Right cardiac atrium (tissue), 5 donors: ENCODE data around the gene MAMLD1. TPM values are rescaled to one million over a fixed set of nuclear protein-coding genes. Genes with fewer than 3 reads are reported as not detected.

Source experiments
- ATAC-seq, 2 donors: fragments of 200-7000 bp; cut with Tn5 transposase; one replicate each; pipeline versions ENCODE4 v1.8.0 to v1.9.1; 2020; ENCODE audit warnings: moderate library complexity in 2 of 2, mild to moderate bottlenecking in 1 of 2
- DNase-seq, 3 donors: peaks; one replicate each; pipeline ENCODE4 v3.0.0-alpha.2; 2020
- H3K27ac ChIP-seq: one replicate; pipeline ENCODE4 v1.5.1; 2013; ENCODE audit warnings: mild to moderate bottlenecking, low read length, control low read depth, moderate library complexity
- H3K27me3 ChIP-seq: one replicate; pipeline ENCODE4 v1.6.1; 2013; ENCODE audit not compliant: control insufficient read depth, insufficient read depth
- H3K4me1 ChIP-seq: one replicate; pipeline ENCODE4 v1.6.1; 2013; ENCODE audit warnings: low read length; ENCODE audit not compliant: control insufficient read depth, insufficient read depth
- H3K4me3 ChIP-seq: one replicate; pipeline ENCODE4 v1.5.1; 2013; ENCODE audit warnings: low read length, control low read depth
- H3K9me3 ChIP-seq: one replicate; pipeline ENCODE4 v1.6.1; 2013; ENCODE audit warnings: low read length; ENCODE audit not compliant: control insufficient read depth
- WGBS: extraction: QIAGEN DNeasy Blood & Tissue Kit; methylation state at CpG from one replicate; pipeline ENCODE4 v1.1.7; 2013; 5-methylcytosine and 5-hydroxymethylcytosine counted together
- intact Hi-C, 4 donors: fragments of 100-400 bp; cut with DNase I; formaldehyde crosslinking; loops; one replicate each; pipeline versions ENCODE4 v1.11.0 to v1.14.0; 2022 to 2023
- long read RNA-seq, 4 donors: library from polyadenylated mRNA; unstranded; transcript quantifications; one replicate each; pipeline ENCODE4 v2.0.0, GENCODE V29; 2020 to 2021
- polyA plus RNA-seq: library from polyadenylated mRNA; stranded (reverse); fragments of 200-250 nt; gene quantifications from one replicate; pipeline ENCODE4 v1.2.3, GENCODE V29; 2013
- total RNA-seq, 4 donors: library from RNA; stranded (reverse); fragmentation: NEBNext Ultra II Directional; extraction: Animal tissue kit (Norgen Biotek cat#: 25700); gene quantifications; one replicate each; pipeline ENCODE4 v1.2.1, GENCODE V29; 2021
- donor health status: healthy with polysubstance abuse.
- donor health status: DM: no; HTN: yes; CAD: no.
- donor health status: DM: no; HTN: no; CAD: no.
- donor health status: DM: no; HTN: yes; CAD: no; lungs with severe emphysema.
- donor health status: DM: yes; HTN: yes; CAD: no.

MAMLD1 gene
- total RNA-seq (1 to 10 TPM; 2.3 to 3.1 (median 2.6) TPM), polyA plus RNA-seq (1.3 TPM)
- long read RNA-seq, donor 1, full-length matches to known transcripts: 2 of 4 reads
- long read RNA-seq, donor 1, partial matches to known transcripts: 0 of 4 reads
- long read RNA-seq, donor 1, other reads (novel, unspliced or antisense): 2 of 4 reads
- long read RNA-seq, donor 2, full-length matches to known transcripts: 1 of 6 reads
- long read RNA-seq, donor 2, partial matches to known transcripts: 3 of 6 reads
- long read RNA-seq, donor 2, other reads (novel, unspliced or antisense): 2 of 6 reads
- long read RNA-seq, donor 3, partial matches to known transcripts: 3 of 5 reads
- long read RNA-seq, donor 3, other reads (novel, unspliced or antisense): 2 of 5 reads
- long read RNA-seq, donor 4, partial matches to known transcripts: 1 of 1 reads
- long read RNA-seq, donor 4, other reads (novel, unspliced or antisense): 0 of 1 reads

GRCh38 chrX:150362599-150363481 lies at the start of gene MAMLD1:
Gene MAMLD1 (plus strand): TSS chrX:150363317. CDS start chrX:150445517, 82,200 bp downstream.
- H3K4me3 ChIP-seq: peak within 1 kb of the TSS; percentile 76
- WGBS: under 1% methylated on average over 88 of the region's 88 CpGs
- intact Hi-C loops: loop anchor here in 1 of 4 donors (10.0 kb wide), 4 partner anchors 122 to 398 kb away; no protein-coding TSS in a partner anchor
- ATAC-seq (peak; percentile 73 to 83), DNase-seq (peak; percentile 76 to 92 (median 89))
- H3K27me3 ChIP-seq: no peaks in the 10 kb centered on the region
- H3K4me1 ChIP-seq: no peaks in the 10 kb centered on the region
- H3K27ac ChIP-seq: peak within 1 kb of the TSS; percentile 45
- no peaks in the 10 kb centered on the region for H3K9me3 ChIP-seq

- WGBS: 53% methylated on average over 5 of the region's 5 CpGs
- Histone ChIP-seq H3K27me3 (no peaks in the 10 kb centered on the region), H3K4me1 (no peaks in the 10 kb centered on the region), H3K27ac (no peak overlapping the region), H3K9me3 (no peaks in the 10 kb centered on the region), H3K4me3 (no peak overlapping the region)
- ATAC-seq: no peak
- intact Hi-C loops: no loop called here
- no peak for DNase-seq
Measured at GRCh38 chrX:150313514-150313913, 49.6 kb upstream of the MAMLD1 start.

- Histone ChIP-seq H3K4me3 (no peak overlapping the region), H3K27ac (no peak overlapping the region), H3K4me1 (no peaks in the 10 kb centered on the region), H3K27me3 (no peaks in the 10 kb centered on the region), H3K9me3 (no peaks in the 10 kb centered on the region)
- WGBS: 88% methylated on average over 3 of the region's 3 CpGs
- no peak for DNase-seq
- intact Hi-C loops: no loop called here
- no peak for ATAC-seq
Measured at GRCh38 chrX:150314186-150314585, 48.9 kb upstream of the MAMLD1 start.

GRCh38 chrX:150316564-150316963 lies 46.6 kb upstream of the MAMLD1 start:
- ATAC-seq: peak; percentile 29 to 49
- intact Hi-C loops: no loop called here
- DNase-seq: no peak
- Histone ChIP-seq H3K27me3 (no peaks in the 10 kb centered on the region), H3K4me1 (no peaks in the 10 kb centered on the region), H3K27ac (no peak overlapping the region), H3K9me3 (no peaks in the 10 kb centered on the region), H3K4me3 (no peak overlapping the region)
- 6% methylated on average over 3 of the region's 3 CpGs for WGBS

- intact Hi-C loops: no loop called here
Measured at GRCh38 chrX:150323020-150323419, 40.1 kb upstream of the MAMLD1 start.

GRCh38 chrX:150324035-150324728 lies 38.9 kb upstream of the MAMLD1 start:
- intact Hi-C loops: no loop called here
- no peak for DNase-seq
- 50% methylated on average over 4 of the region's 4 CpGs for WGBS
- Histone ChIP-seq H3K4me1 (no peaks in the 10 kb centered on the region), H3K4me3 (no peak overlapping the region), H3K27me3 (no peaks in the 10 kb centered on the region), H3K9me3 (no peaks in the 10 kb centered on the region), H3K27ac (no peak overlapping the region)
- ATAC-seq: peak in 1 of 2 donors; percentile 70

More at GRCh38 chrX:150323020-150323419, 40.1 kb upstream of the MAMLD1 start:
- Histone ChIP-seq H3K9me3 (no peaks in the 10 kb centered on the region), H3K27ac (no peak overlapping the region), H3K4me3 (no peak overlapping the region), H3K27me3 (no peaks in the 10 kb centered on the region), H3K4me1 (no peaks in the 10 kb centered on the region)
- no peak for ATAC-seq
- no peak for DNase-seq

GRCh38 chrX:150324919-150325318 lies 38.2 kb upstream of the MAMLD1 start:
- Histone ChIP-seq H3K27ac (no peak overlapping the region), H3K4me1 (no peaks in the 10 kb centered on the region), H3K27me3 (no peaks in the 10 kb centered on the region), H3K4me3 (no peak overlapping the region), H3K9me3 (no peaks in the 10 kb centered on the region)
- intact Hi-C loops: no loop called here
- no peak for ATAC-seq
- WGBS: 91% methylated on average over 2 of the region's 2 CpGs
- DNase-seq: no peak

- DNase-seq (no peak), ATAC-seq (no peak)
- Histone ChIP-seq H3K9me3 (no peaks in the 10 kb centered on the region), H3K4me1 (no peaks in the 10 kb centered on the region), H3K27me3 (no peaks in the 10 kb centered on the region), H3K27ac (no peak overlapping the region), H3K4me3 (no peak overlapping the region)
- WGBS: 12% methylated on average over 7 of the region's 7 CpGs
- intact Hi-C loops: no loop called here
Measured at GRCh38 chrX:150326541-150327247, 36.4 kb upstream of the MAMLD1 start.

- H3K27ac ChIP-seq: no peak overlapping the region
- H3K4me3 ChIP-seq: no peak overlapping the region
- no peaks in the 10 kb centered on the region for H3K9me3 ChIP-seq
- 33% methylated on average over 8 of the region's 8 CpGs for WGBS
- H3K4me1 ChIP-seq: peaks cover 1% of the 10 kb centered on the region
- DNase-seq: no peak
- no peaks in the 10 kb centered on the region for H3K27me3 ChIP-seq
- intact Hi-C loops: no loop called here
- ATAC-seq: no peak
Measured at GRCh38 chrX:150329282-150329681, 33.8 kb upstream of the MAMLD1 start.

GRCh38 chrX:150329868-150330267 lies 33.2 kb upstream of the MAMLD1 start:
- no peaks in the 10 kb centered on the region for H3K27me3 ChIP-seq
- H3K27ac ChIP-seq: no peak overlapping the region
- intact Hi-C loops: no loop called here
- ATAC-seq (no peak), DNase-seq (no peak)
- H3K4me3 ChIP-seq: no peak overlapping the region
- no peaks in the 10 kb centered on the region for H3K9me3 ChIP-seq
- H3K4me1 ChIP-seq: peaks cover 6% of the 10 kb centered on the region
- WGBS: 79% methylated on average over 2 of the region's 2 CpGs
